ENCODE results near the gene ZNF319.

The ZNF319 gene

DNA sequence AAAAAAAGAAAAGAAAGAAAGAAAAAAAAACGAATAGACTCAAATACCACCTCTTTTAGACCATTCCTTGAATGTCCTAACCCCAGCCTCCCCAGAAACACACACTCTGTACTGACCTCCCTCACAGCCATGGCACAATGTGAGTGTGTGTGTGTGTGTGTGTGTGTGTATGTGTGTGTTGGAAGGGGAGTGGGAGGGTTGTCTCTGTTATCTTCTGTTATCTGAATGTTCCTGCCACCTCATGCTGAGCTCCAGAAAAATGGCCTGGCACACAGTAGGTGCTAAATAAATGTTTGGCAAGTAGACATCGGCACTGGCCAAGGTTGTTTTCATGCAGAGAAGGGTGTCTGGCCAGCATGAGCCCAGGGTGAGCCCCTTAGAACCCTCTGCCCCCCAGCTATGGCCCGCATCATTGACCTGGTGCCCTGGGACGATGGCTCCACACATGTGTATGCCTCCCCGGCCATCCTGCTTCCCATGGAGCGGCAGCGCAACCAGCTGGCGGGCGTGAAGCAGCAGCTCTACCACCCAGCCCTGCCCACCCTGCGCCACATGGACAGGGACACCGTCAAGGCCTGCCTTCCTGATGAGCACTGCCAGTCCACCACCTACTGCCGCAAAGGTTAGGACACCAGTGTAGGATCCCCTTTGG is 22.9 kb downstream of the ZNF319 start:
- no peak for DNase-seq (ENCODE audit: low spot score)

DNA sequence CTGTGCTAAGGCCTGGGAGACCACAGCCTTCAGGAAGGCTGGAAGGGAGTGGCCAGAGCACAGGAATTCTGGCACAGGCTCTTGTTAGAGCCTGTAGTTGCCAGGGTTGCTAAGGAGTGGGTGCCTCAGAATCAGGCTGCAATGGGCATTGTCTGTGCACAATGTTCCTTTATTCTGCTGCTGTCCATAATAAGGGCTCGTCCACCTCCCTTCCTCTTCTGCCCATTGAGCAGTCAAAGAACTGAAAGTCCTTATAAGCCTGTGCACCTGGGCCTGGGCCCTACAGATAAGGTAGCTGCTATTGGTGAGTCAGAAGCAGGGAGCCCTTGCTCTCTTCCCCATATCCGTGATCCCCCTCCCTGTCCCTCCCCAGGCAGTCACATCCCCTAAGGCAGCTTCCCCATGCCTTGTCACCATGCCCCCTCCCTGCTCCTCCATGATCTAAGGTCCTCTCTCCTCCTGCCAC is 24.1 kb downstream of the ZNF319 start:
- no peak for DNase-seq (ENCODE audit: low spot score)

DNA sequence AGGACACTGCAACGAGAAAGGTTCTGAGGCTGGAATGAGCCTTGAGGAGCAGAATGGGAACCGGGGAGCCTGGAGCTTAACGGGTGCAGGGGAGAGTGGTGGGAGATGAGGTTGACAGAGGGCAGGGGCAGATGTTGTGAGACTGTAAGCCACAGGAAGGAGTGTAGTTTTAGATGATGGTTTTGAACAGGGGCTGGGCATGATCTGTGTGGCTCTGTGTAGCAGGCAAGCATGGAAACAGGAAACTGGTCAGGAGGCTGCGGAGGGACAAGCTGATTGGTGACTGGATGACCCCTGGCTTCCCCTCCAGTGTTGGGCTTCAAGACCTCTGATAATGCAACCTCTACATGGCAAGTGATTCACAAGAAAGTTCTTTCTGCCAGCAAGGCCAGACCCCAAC is 28.2 kb downstream of the ZNF319 start:
- no peak for DNase-seq (ENCODE audit: low spot score)

DNA sequence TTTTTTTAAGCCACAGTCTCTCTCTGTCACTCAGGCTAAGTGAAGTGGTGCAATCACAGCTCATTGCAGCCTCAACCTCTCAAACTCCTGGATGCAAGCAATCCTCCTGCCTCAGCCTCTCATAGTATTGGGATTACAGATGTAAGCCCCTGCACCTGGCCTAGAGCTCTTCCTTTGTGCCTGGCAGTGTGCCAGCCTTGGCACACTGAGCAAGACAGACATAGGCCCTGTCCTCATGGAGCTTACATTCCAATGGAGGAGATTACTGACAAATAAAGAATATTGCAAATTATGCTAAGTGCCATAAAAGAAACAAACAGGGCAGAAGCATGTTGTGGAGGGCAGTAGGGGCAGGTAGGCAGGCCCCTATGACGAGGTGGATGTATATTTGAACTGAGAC is 28.6 kb downstream of the ZNF319 start:
- DNase-seq (ENCODE audit: low spot score): no peak

DNA sequence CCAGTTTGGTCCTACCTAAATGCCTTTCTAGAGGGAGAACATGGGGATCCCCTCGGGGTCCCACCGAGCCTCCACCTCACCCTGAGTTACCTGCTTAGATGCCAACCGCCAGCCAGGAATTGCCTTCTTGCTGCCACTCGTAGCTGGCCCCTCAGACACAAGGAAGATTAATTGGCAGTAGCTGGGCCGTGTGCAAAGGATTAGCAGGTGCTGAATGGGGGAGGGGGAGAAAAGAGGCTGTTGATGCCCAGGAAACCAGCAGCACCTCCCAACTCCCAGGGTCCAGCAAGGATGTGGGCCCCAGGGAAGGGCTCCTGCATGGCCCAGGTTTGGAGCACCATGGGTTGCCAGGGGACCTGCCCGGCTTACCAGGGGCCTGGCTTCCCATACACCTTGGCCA is 29.5 kb downstream of the ZNF319 start, which contains the start of gene CNGB1:
Gene CNGB1, minus strand, starts transcription at position 159 of the 400 bp plus-strand sequence. CDS start 3,842 bp downstream, outside the sequence.
- DNase-seq (ENCODE audit: low spot score): no peak

DNA sequence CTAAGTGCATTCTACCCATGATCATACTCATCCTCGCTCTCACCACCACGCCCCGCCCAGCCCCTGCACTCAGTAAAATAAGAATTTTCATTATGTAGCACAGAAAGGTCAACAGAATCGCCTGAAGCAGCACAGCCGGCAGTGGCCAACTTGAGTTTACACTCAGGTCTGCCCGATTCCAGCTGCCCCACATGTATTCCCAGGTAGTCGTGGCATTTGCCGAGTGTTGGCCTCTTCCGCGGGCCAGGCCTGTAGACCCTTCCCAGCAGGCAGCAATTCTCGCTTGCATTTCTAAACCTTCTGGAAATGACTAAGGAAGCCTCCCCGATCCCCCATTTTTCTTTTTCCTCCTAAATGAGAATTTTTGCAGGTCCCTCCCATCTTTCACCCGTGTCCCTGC is 30.2 kb downstream of the ZNF319 start:
- DNase-seq (ENCODE audit: low spot score): no peak

DNA sequence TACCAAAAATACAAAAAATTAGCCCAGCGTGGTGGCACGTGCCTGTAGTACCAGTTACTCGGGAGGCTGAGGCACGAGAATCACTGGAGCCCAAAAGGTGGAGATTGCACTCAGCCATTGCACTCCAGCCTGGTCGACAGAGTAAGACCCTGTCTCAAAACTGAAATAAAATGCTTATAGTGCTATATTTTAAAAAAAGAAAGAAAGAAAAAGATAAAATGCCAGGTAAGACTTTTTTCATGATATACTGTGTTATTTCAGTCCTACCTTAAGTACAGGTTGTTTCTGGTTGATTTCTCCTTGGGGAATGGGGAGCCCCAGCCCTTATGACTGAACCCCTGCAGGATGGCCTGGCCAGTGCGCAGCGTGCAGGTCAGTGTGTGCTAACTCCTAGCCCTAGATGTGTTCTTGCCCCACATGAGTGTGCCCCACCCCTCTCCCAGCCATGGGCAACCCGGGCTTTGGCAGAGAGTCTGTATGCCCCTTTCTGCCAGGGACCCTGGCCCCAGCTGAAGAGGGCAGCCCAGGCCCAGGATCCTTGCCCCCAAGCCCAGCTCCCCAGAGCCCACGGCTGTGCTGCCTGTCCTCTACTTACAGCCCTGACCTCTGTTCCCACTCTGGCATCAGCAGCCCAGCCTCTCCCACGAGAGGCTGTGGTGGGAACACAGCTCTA is 30.9 kb downstream of the ZNF319 start:
- DNase-seq (ENCODE audit: low spot score): no peak

DNA sequence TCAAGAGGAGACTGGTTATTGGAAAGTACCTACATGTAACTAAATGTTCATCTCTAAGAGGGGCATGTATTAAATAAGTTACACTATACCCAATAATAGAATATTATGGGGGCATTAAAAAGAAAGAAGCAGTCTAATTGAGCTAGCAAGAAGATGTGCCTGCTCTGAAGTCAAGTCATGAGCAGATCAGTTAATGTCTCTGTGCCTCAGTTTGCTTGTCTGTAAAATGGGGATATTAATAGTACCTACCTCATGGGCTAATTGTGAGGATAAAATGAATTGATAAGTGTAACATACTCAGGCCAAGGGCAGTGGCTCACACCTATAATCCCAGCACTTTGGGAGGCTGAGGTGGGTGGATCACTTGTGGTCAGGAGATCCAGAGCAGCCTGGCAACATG is 32.6 kb downstream of the ZNF319 start:
- DNase-seq (ENCODE audit: low spot score): no peak

DNA sequence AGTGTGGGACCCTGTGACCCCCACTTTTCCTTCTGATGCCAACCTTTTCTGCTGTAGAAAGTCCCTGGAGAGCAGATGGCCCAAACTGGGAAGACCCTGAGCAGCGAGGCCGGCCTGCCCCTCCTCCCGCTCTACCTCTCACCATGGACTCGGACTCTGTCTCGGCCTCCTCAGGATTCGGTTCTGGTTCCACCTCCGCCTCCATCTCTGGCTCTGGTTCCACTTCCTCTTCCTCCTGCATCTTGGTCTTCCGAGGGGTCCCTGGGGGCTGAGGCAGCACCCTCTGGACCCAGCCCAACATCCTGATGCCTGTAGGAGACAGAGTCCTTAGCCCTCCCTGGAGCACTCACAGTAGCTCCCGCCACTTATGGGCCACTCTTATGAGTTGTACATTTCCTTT is 33.5 kb downstream of the ZNF319 start:
- no peak for DNase-seq (ENCODE audit: low spot score)

DNA sequence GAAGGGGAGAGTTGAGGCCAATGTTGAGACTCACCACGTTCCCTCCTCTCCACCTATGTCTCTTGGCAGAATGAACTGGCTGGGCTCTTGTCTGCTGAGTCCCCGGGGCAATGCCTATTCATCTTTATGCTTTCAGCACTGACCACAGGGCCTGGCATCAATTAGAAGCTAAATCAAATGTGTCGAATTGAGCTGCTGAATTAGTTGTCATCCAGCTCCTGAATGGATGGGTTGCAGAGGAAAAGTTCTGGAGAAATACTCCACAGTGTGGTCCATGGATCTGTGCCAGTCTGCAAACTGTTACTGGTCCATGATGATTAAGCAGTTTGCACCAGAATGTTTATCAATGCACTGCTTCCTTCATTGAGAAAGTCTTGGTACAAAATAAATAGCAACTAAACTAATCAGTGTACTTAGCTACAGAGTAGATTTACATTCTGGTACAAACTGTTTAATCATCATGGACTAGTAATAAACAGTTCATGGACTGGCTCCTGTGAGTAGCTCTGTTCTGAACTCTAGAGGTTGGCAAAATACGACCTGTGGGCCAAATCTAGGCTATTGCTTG is 34.2 kb downstream of the ZNF319 start:
- DNase-seq (ENCODE audit: low spot score): no peak

DNA sequence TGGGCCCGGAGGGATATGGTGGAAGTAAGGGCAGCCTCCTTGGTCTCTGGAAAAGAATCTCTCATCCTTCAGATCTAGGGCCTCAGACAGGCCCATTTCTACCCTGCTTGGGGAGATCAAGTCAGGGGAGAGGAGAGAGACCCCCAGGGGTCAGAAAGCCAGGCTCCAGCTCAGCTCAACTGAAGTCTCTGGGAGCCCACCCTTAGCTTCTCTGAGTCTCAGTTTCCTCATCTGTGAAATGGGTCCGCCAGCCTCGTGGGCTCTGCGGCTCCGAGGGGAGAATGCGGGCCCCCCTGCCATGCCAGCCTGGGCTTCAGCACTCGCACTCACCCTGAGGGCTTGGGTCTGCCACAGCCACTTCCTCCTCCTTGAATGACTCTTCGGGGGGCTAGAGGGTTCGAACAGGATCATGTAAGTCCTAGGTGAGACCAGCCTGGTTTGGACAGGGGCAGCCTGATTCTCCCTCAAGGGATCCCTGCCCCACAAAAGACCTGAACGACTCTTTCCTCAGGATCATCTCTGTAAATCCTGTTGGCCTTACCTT is 36.2 kb downstream of the ZNF319 start:
- no peak for DNase-seq (ENCODE audit: low spot score)

DNA sequence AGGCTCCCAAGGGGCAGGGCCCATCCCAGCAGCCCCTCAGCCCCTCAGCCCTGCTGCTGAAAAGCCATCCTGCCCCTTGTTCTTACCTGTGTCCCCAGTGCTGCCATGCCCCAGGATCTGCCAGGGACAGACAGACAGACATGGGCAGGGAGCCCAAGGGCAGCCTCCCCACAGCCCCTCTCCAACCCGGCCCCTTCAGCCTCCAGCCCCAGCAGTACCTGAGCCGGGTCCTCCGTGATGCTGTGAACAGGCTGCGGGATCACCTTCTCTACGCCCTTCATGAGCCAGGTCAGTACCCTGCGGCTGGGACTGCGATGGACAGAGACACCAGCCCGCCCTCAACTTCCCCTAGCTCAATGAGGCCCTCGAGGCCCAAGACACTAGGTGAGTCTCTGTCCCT is 37.7 kb downstream of the ZNF319 start:
- no peak for DNase-seq (ENCODE audit: low spot score)

DNA sequence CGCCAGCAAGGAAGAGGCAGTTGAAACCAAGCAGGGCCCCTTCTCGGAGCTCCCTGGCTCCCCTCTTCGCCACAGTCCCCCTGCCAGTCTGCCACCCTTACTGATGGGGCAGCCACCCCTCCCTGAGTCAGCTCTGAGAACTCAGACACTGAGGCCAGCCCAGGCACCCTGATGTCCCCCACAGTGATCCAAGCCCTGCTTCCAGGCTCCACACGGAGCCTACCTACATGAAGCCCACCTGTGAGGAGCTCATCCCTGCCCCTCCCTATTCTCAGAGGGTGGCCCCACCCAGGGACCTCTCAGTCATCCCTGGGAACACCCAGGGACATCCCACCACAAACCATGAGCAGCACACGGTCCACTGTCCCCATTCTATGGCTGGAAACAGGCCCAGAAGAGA is 38.4 kb downstream of the ZNF319 start:
- DNase-seq (ENCODE audit: low spot score): no peak

DNA sequence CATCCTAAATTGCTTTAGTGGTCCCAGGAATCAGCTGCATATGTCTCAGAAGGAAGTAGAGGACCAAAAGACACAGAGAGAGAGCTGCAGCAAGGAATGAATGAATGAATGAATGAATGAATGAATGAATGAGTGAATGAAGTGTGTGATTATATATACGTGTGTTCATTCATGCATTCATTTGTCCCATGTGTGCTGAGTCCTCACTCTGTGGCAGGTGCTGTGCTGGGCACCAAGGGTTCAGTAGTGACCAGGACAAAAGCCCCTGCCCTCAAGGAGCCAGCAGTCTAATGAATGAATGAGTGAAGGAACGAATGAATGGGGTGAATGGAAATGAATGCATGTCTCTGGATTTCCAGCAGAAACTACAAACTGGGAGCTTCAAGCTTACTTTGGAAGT is 38.9 kb downstream of the ZNF319 start:
- no peak for DNase-seq (ENCODE audit: low spot score)

DNA sequence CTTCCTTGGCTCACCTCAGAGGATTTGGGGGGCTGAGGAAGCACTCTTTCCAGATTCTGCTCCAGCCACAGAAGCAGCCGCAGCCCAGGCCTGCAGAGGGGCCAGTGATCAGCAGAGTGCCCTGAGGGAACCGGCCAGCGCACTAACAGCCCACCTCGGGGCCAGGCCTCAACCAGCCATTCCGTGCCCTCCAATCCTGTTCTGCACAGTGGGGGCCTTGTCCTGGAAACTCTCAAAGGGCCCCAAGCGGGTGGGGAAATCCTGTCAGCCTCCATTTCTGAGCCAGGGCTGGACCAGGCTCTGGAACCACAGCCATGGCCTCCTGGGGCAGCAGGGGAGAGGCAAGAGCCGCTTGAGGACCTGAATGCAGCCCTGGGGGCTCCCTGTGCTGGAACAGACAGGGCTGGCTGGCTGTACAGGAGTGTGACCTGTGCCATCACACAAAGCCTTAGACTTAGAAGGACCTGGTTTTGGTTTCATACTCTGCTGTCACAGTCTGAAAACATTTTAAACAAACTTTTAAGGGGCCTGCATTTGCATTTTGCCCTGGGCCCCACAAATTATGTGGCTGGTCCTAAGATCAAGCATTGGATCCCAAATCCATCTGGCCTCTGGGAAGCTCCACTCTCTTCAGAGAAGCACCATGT is 39.5 kb downstream of the ZNF319 start:
- no peak for DNase-seq (ENCODE audit: low spot score)

DNA sequence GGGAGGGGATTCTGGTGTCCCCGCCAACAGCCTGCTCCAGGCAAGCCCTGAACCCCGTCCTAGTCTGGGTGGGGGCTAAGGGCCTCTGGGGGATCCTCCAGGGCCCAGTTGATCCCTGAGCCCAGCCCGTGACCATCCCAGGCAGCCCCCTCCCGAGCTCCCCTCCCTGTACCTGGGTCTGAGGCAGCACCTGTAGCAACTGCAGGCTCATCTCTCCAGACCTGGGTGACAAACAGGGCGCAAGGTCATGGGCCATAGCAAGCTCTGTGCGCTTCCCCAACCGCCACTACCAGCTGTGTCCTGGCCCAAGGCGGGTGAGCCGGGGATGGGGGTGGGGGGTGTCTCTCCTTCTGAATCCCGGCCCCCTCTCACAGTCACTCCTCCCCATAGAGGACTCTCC is 40.2 kb downstream of the ZNF319 start:
- no peak for DNase-seq (ENCODE audit: low spot score)

DNA sequence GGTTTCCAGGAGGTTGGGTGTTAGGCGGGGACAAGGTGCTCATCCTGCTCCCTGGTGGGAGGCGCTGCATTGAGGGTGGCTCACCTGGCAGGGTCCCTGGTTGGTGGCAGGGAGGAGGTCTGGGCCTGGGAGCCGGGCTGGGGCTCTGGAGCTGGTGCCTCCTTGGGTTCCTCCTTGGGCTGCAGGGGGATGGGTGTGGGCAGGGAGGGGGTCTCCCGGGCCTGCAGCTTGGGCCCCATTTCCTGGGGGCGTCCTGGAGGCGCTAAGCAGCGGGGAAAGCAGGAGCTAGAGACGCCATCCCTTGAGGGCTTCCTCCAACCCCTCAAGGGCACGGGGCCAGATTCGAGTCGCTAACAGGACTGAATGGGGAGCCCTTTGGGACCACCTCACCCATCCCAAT is 40.7 kb downstream of the ZNF319 start:
- DNase-seq (ENCODE audit: low spot score): no peak

DNA sequence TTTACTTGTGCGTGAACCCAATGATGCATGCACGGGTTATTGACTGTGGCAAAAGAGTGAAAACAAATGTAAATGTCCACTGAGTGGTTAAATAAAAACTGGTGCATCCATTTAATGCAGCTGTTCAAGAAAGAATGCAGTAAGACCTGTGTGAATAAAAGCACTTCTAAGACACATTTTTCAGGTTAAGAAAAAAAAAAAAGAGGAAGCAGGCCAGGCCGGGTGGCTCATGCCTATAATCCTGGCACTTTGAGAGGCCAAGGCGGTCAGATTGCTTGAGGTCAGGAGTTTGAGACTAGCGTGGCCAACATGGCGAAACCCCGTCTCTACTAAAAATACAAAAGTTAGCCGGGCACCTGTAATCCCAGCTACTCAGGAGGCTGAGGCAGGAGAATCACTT is 41.4 kb downstream of the ZNF319 start:
- no peak for DNase-seq (ENCODE audit: low spot score)

DNA sequence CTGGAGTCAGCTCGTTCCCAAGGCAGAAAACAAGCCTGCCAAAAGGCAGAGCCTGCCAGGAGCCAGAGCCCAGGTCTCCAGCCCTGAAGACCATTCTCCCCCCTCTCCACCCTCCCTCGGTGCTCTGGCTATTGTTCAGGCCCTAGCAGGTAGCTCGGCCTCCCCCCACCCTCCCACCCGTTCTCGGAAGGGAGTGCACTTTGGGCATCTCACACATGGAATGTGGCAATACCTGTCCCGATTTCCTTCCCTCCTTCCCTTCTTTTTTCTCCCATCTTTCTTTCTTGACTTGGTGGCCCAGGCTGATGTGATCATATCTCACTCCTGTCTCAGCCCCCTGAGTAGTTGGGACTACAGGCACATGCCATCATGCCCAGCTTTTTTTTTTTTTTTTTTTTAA is 41.9 kb downstream of the ZNF319 start:
- no peak for DNase-seq (ENCODE audit: low spot score)

DNA sequence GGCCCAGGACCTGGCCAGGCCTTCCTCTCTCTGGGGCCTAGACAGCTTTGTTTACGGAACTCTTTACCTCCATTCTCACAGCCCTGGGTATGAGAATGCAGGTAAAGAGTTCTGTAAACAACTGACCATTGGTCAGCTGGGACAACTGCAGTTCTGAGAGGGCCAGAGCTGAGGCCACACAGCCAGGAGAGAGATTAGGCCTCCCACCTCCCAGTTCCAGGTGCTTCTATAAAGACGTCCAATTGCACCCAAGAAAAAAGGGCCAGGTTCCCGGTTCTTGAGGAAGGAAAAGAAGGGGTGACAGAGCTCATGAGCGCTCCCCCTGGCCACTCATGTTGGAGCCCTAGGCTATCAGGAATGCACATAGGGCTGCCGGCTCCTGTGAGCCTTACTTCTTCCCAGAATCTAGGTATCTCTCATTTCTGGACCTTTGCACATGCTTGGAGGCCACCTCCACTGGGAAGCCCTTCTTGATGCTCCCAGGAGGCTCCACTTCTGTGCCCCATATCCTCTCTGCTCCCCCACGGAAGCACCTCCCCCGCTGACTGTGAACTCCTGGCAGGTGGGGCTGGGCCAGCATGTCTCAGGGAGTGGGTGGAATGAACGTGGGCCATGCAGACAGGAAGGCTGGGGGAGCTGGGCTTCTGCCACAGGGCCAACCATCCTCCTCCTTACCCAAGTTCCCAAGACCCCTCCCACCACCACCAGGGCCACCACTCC is 42.6 kb downstream of the ZNF319 start:
- no peak for DNase-seq (ENCODE audit: low spot score)

DNA sequence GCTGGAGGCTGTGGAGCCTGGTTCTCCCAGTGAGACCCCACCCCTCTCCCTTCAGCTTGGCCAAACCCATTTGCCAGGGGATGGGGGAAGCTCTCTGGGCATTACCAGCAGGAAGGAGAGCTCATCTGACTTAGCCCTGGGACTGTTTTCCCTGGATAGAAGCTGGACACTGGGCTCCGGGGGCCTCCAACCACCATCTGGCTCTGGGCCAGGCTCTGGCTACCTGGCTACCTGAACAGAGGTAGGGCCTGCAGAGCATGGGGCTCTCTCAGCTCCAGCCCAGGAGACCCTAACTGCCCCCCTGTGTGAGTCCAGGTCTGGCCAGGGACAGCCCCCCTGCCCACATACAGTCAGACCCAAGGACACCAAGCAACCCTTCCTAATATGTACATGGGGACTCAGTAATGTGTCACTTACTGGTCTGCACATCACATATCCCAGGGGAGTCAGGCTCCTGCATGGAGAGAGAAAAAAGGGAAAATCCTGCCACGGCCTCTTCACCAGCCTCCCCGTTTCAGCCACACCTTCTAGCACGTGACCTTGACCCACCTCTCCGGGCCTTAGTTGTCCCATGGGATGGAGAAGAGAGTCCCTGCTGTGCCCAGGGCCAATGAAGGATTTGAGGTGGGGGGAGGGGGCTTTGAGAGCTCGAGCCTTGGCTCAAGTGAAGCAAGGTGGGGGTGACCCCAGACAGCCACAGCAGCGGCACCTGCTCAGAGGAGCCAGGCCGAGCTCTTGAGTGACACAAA is 43.4 kb downstream of the ZNF319 start:
- no peak for DNase-seq (ENCODE audit: low spot score)
